Heart right ventricle (tissue), 16 donors: ENCODE data around the gene HINFP. TPM values are rescaled to one million over a fixed set of nuclear protein-coding genes. Genes with fewer than 3 reads are reported as not detected.
"Not testable (repeated sequence)": the region's sequence is repeated elsewhere in the genome, so short reads cannot be mapped to it uniquely, and the experiment has no call there.

ENCODE experiments used
- ATAC-seq, 8 donors: fragments of 200-7000 bp; cut with Tn5 transposase; one replicate each; pipeline ENCODE4 v1.9.1; 2020; ENCODE audit warnings: mild to moderate bottlenecking in 8 of 8, moderate library complexity in 8 of 8, moderate number of reproducible peaks in 1 of 8
- DNase-seq, 2 donors: peaks; one replicate each; pipeline ENCODE4 v3.0.0-alpha.2; 2020
- H3K27ac ChIP-seq, 10 donors: fragments of 200-600 bp; sonication (generic) in 2 of 10; one replicate each; pipeline versions ENCODE4 v1.5.0 to v1.8.0; 2020 to 2022; ENCODE audit warnings: mild to moderate bottlenecking in 3 of 10
- H3K27me3 ChIP-seq, 7 donors: fragments of 200-600 bp; one replicate each; pipeline ENCODE4 v1.8.0; 2021 to 2022; ENCODE audit warnings: mild to moderate bottlenecking in 2 of 7
- H3K36me3 ChIP-seq, 9 donors: fragments of 200-600 bp; sonication (generic) in 1 of 9; one replicate each; pipeline versions ENCODE4 v1.5.0 to v1.8.0; 2020 to 2022; ENCODE audit warnings: mild to moderate bottlenecking in 2 of 9
- H3K4me1 ChIP-seq, 9 donors: fragments of 200-600 bp; sonication (generic) in 1 of 9; one replicate each; pipeline versions ENCODE4 v1.5.0 to v1.8.0; 2020 to 2022; ENCODE audit warnings: mild to moderate bottlenecking in 4 of 9
- H3K4me3 ChIP-seq, 10 donors: fragments of 200-600 bp; sonication (generic) in 2 of 10; one replicate each; pipeline versions ENCODE4 v1.5.0 to v1.8.0; 2020 to 2022; ENCODE audit warnings: mild to moderate bottlenecking in 7 of 10, moderate library complexity in 2 of 10
- H3K9me3 ChIP-seq, 11 donors: fragments of 200-600 bp in 10 of 11; sonication (generic) in 2 of 11; one replicate each; pipeline versions ENCODE4 v1.5.0 to v1.8.0; 2013 to 2022; ENCODE audit warnings: mild to moderate bottlenecking in 2 of 11, control low read depth in 1 of 11, moderate library complexity in 1 of 11
- CTCF ChIP-seq, 9 donors: fragments of 200-600 bp; sonication (generic) in 2 of 9; IDR thresholded peaks; one replicate each; pipeline versions ENCODE4 v1.5.0 to v1.8.0; 2021 to 2022; ENCODE audit warnings: antibody characterized with exemption in 9 of 9, mild to moderate bottlenecking in 5 of 9, moderate library complexity in 1 of 9
- WGBS, 2 donors: extraction: QIAGEN DNeasy Blood & Tissue Kit; methylation state at CpG; one replicate each; pipeline ENCODE4 v1.1.7; 2013; ENCODE audit warnings: inconsistent platforms in 1 of 2; 5-methylcytosine and 5-hydroxymethylcytosine counted together
- intact Hi-C, 10 donors: fragments of 100-400 bp; cut with DNase I; formaldehyde crosslinking; loops; one replicate each; pipeline versions ENCODE4 v1.11.1 to v1.14.2; 2022
- polyA plus RNA-seq, 2 donors: library from polyadenylated mRNA; stranded (reverse); fragments of 200-250 nt; gene quantifications; one replicate each; pipeline ENCODE4 v1.2.3, GENCODE V29; 2013
- total RNA-seq, 10 donors: library from RNA; stranded (reverse); fragmentation: NEBNext Ultra II Directional in 3 of 10; extraction: Animal tissue kit (Norgen Biotek cat#: 25700) in 3 of 10; gene quantifications; one replicate each; pipeline versions ENCODE4 v1.2.1 to v1.2.4, GENCODE V29; 2021 to 2023
- donor health status: Arrhythmogenic right ventricular cardiomyopathy.
- donor health status: ischemic (EF 13 %, LVEDD 7.1; RV severe dilation, severe dysfunction).
- donor health status: healthy with polysubstance abuse.
- donor health status: DM: no; HTN: yes; CAD: no.
- donor health status: DM: no; HTN: no; CAD: no.
- donor health status: ischemic (EF 25% LVEDD 6.9; RV normal size, moderate dysfunction).
- donor health status: ischemic (EF 25% LVEDD 5.7; RV mildly dilated, moderate dysfunction).
- donor health status: healthy.
- donor health status: DM: yes; HTN: yes; CAD: no.
- donor health status: Ischemic cardiomyopathy.
- donor health status: ischemic (EF 35%, LVEDD 5.7; RV mildly dilated, moderate dysfunction).
- donor health status: nonischemic (EF 11% LVEDD 7.7; RV severe dilation, severe dysfunction).
- donor health status: DM: yes; HTN: yes; CAD: no.
- donor health status: PGD.
- donor health status: ischemic (EF 29% LVEDD 5.4; RV normal size, mild dysfunction).
- donor health status: nonischemic (EF 23%, LVEDD 6.1; RV moderate dilation, normal function).

Gene HINFP
- total and polyA plus RNA-seq, 12 donors: 8.6 to 18.1 (median 11.5) TPM

GRCh38 chr11:119126675-119127268, 5.4 kb downstream of the HINFP start:
- no peaks in the 10 kb centered on the region for H3K9me3 ChIP-seq
- ATAC-seq: no peak
- peaks cover 0 to 81% (median 26%) of the 10 kb centered on the region in 9 donors for H3K36me3 ChIP-seq
- intact Hi-C loops: no loop called here
- peaks cover 0 to 30% (median 25%) of the 10 kb centered on the region in 9 donors for H3K4me1 ChIP-seq
- no peak for TF ChIP-seq CTCF (IDR thresholded peaks at IDR 0.05)
- WGBS, 2 donors: 55 to 57% methylated on average over 5 of the region's 5 CpGs
- no peaks in the 10 kb centered on the region for H3K27me3 ChIP-seq
- H3K4me3 ChIP-seq: no peak overlapping the region
- H3K27ac ChIP-seq: peak overlapping the region in 5 of 10 donors; percentile 8 to 43 (median 33)
- DNase-seq: no peak

- H3K4me1 ChIP-seq: peaks cover 0 to 19% (median 10%) of the 10 kb centered on the region in 9 donors
- no peak overlapping the region for H3K4me3 ChIP-seq
- TF ChIP-seq CTCF (IDR thresholded peaks at IDR 0.05): no peak
- H3K36me3 ChIP-seq: peaks cover 0 to 92% (median 49%) of the 10 kb centered on the region in 9 donors
- H3K27ac ChIP-seq: peak overlapping the region in 1 of 10 donors; percentile 20
- intact Hi-C loops: no loop called here
- ATAC-seq (no peak), DNase-seq (no peak)
- H3K9me3 ChIP-seq: no peaks in the 10 kb centered on the region
- H3K27me3 ChIP-seq: no peaks in the 10 kb centered on the region
- WGBS, 2 donors: 58 to 59% methylated on average over 3 of the region's 3 CpGs
Observed at GRCh38 chr11:119130662-119131061, 9.3 kb downstream of the HINFP start.

GRCh38 chr11:119134389-119134978, 13.1 kb downstream of the HINFP start:
- peak in 7 of 9 donors; percentile 34 to 58 (median 36) for TF ChIP-seq CTCF (IDR thresholded peaks at IDR 0.05)
- ATAC-seq: peak in 2 of 8 donors; percentile 35 to 54

GRCh38 chr11:119139276-119139675, 17.9 kb downstream of the HINFP start:
- H3K27ac ChIP-seq, H3K4me1 ChIP-seq, ATAC-seq, H3K4me3 ChIP-seq, H3K9me3 ChIP-seq, intact Hi-C loops, DNase-seq: not testable (repeated sequence)
- WGBS, 2 donors: 92 to 93% methylated on average over 10 of the region's 10 CpGs
- peaks cover 0 to 12% (median 5%) of the 10 kb centered on the region in 9 donors for H3K36me3 ChIP-seq
- H3K27me3 ChIP-seq: peaks cover 0 to 11% (median 0%) of the 10 kb centered on the region in 7 donors

More at GRCh38 chr11:119134389-119134978, 13.1 kb downstream of the HINFP start:
- H3K27ac ChIP-seq: no peak overlapping the region
- no peaks in the 10 kb centered on the region for H3K27me3 ChIP-seq
- intact Hi-C loops: no loop called here
- 70 to 79% methylated on average over 4 of the region's 4 CpGs for WGBS, 2 donors
- H3K9me3 ChIP-seq: no peaks in the 10 kb centered on the region
- peaks cover 0 to 59% (median 42%) of the 10 kb centered on the region in 9 donors for H3K36me3 ChIP-seq
- peaks cover 0 to 19% (median 0%) of the 10 kb centered on the region in 9 donors for H3K4me1 ChIP-seq
- DNase-seq: no peak
- no peak overlapping the region for H3K4me3 ChIP-seq
